Gastrocnemius medialis (tissue), 4 donors: Measurements from ENCODE around the gene EFCAB6.

Source experiments
- POLR2A ChIP-seq, 2 donors: fragments of 450-650 bp; IDR thresholded peaks; one replicate each; pipeline ENCODE4 v1.6.1; 2017; ENCODE audit warnings: antibody characterized with exemption in 2 of 2, mild to moderate bottlenecking in 2 of 2, moderate library complexity in 2 of 2
- TF ChIP-seq, protein P1 (sequence below), 5 experiments: fragments of 450-650 bp in 3 of 5; fragments of 200-600 bp in 2 of 5; sonication (generic) in 2 of 5; IDR thresholded peaks in 4 of 5; conservative IDR thresholded peaks in 1 of 5; 1 replicate in 4 of 5; 2 replicates in 1 of 5; pipeline ENCODE4 v1.5.1; 2016 to 2019; ENCODE audit warnings: antibody characterized with exemption in 5 of 5, mild to moderate bottlenecking in 3 of 5, moderate library complexity in 3 of 5

DNA sequence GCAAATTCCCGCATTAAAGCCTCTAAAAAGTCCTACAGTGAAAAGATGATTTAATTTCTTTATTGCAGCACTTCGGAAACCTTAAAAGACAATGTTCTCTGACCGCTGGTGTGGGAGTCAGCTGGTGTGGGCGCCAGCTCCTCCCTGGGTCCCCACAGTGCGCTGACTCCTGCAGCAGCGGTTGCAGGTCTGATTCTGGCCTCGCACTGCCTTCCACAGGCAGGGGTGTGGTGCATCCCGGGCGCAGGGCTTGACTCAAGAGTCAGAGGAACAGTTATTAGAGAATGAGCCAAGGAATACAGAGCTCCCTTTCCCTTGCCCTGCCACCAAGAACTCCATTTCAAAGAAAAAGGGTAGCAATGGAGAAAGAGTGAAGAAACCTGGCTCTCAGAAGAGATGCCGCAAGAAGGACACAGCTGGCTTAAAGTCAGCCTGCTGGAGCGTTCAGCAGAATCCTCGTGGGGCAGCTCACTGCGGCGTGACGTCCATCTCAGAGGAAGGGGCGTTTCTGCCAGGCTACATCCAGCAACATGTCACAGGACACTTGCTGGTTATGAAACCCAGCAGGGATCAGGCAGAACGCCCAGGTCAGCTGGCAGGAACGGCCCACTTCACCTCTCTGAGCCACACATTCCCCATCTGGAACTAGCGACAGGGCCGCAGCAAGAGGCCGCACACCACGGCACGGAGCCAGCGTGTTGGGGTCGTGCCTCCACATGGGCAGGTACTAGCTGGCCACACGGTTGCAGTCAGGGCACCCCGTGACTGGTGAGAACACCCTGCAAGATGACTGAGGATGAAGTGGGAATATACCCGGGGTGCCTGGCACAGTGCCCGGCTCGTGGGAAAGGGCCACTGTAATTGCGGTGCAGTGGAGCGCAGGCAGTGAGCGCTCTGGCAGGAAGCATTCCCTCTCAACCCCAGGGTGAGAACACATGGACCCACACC is 18.1 kb upstream of the EFCAB6 start:
- peak in 1 of 2 donors; percentile 39 for TF ChIP-seq POLR2A (IDR thresholded peaks at IDR 0.05)
- TF ChIP-seq, protein P1, sequence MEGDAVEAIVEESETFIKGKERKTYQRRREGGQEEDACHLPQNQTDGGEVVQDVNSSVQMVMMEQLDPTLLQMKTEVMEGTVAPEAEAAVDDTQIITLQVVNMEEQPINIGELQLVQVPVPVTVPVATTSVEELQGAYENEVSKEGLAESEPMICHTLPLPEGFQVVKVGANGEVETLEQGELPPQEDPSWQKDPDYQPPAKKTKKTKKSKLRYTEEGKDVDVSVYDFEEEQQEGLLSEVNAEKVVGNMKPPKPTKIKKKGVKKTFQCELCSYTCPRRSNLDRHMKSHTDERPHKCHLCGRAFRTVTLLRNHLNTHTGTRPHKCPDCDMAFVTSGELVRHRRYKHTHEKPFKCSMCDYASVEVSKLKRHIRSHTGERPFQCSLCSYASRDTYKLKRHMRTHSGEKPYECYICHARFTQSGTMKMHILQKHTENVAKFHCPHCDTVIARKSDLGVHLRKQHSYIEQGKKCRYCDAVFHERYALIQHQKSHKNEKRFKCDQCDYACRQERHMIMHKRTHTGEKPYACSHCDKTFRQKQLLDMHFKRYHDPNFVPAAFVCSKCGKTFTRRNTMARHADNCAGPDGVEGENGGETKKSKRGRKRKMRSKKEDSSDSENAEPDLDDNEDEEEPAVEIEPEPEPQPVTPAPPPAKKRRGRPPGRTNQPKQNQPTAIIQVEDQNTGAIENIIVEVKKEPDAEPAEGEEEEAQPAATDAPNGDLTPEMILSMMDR (IDR thresholded peaks at IDR 0.05 in 4 of 5, conservative IDR thresholded peaks at IDR 0.05 in 1 of 5): no peak
